Gastrocnemius medialis (tissue), 4 donors: ENCODE results near the gene NIFK. TPM values are rescaled to one million over a fixed set of nuclear protein-coding genes. Genes with fewer than 3 reads are reported as not detected.

Experiments used
- ATAC-seq, 2 donors: fragments of 150-250 bp; one replicate each; pipeline ENCODE4 v1.9.1; 2016
- DNase-seq, 2 donors: peaks; one replicate each; pipeline ENCODE4 v3.0.0-alpha.2; 2019
- H3K27ac ChIP-seq, 4 donors: fragments of 200-600 bp; sonication (generic); 1 replicate in 1 of 4; 2 replicates in 3 of 4; pipeline ENCODE4 v1.5.1; 2016 to 2018; ENCODE audit warnings: mild to moderate bottlenecking in 2 of 4, moderate library complexity in 1 of 4
- H3K27me3 ChIP-seq, 3 donors: fragments of 200-600 bp; sonication (generic) in 2 of 3; 1 replicate in 1 of 3; 2 replicates in 2 of 3; pipeline versions ENCODE4 v1.5.1 to v1.6.0; 2016 to 2019; ENCODE audit warnings: mild to moderate bottlenecking in 1 of 3, moderate library complexity in 1 of 3
- H3K36me3 ChIP-seq, 2 donors: fragments of 200-600 bp; sonication (generic) in 1 of 2; one replicate each; pipeline ENCODE4 v1.5.1; 2017 to 2018
- H3K4me1 ChIP-seq, 2 donors: fragments of 200-600 bp; sonication (generic) in 1 of 2; one replicate each; pipeline ENCODE4 v1.5.1; 2016 to 2017; ENCODE audit warnings: mild to moderate bottlenecking in 2 of 2
- H3K4me3 ChIP-seq, 4 donors: fragments of 200-600 bp; sonication (generic) in 3 of 4; 1 replicate in 1 of 4; 2 replicates in 3 of 4; pipeline ENCODE4 v1.5.1; 2016 to 2019; ENCODE audit warnings: mild to moderate bottlenecking in 2 of 4
- H3K9me3 ChIP-seq, 3 donors: fragments of 200-600 bp; sonication (generic) in 2 of 3; 1 replicate in 1 of 3; 2 replicates in 2 of 3; pipeline ENCODE4 v1.5.1; 2016 to 2019
- POLR2A ChIP-seq, 2 donors: fragments of 450-650 bp; IDR thresholded peaks; one replicate each; pipeline ENCODE4 v1.6.1; 2017; ENCODE audit warnings: antibody characterized with exemption in 2 of 2, mild to moderate bottlenecking in 2 of 2, moderate library complexity in 2 of 2
- in situ Hi-C, 4 donors: fragments of 200-750 bp; cut with MboI; loops; one replicate each; pipeline versions ENCODE4 v1.15.0 to v1.8.0; 2017; ENCODE audit warnings: low sequenced_read_pairs in 4 of 4
- intact Hi-C: fragments of 100-400 bp; cut with DNase I; formaldehyde crosslinking; loops from one replicate; pipeline ENCODE4 v1.15.1; 2023; ENCODE audit warnings: low total_unique reads
- total RNA-seq, 4 donors: library from RNA; depleted of rRNA; stranded (reverse); fragments of >200 nt; gene quantifications; one replicate each; pipeline versions ENCODE4 v1.1.0 to v1.2.3, GENCODE V29; 2016
- TF ChIP-seq, protein P1 (sequence below), 5 experiments: fragments of 450-650 bp in 3 of 5; fragments of 200-600 bp in 2 of 5; sonication (generic) in 2 of 5; IDR thresholded peaks in 4 of 5; conservative IDR thresholded peaks in 1 of 5; 1 replicate in 4 of 5; 2 replicates in 1 of 5; pipeline ENCODE4 v1.5.1; 2016 to 2019; ENCODE audit warnings: antibody characterized with exemption in 5 of 5, mild to moderate bottlenecking in 3 of 5, moderate library complexity in 3 of 5

Gene NIFK
- total RNA-seq, 4 donors from 2014 or later, result 31.1 to 42.3 (median 37.3) TPM

DNA sequence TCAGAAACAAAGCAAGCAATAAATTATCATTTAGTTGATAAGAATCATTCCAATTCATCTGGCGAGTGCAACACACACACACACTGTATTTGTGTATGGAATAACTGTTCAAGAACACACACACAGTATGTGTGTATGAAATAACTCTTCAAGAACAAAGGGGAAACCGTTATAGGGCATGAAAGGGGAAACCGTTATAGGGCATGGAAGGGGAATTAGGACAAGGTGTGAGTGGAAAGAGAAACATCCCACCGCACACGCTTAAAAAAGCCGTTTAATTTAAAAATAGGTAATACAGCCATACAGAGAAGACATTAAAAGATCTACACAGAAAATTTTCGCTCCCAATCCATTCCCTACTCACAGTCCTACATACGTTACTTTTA is 18.2 kb upstream of the NIFK start:
- intact Hi-C loops, result loop anchor here (1.0 to 2.0 kb wide), 3 partner anchors 19 to 224 kb away; partner anchors contain the start of genes CLASP1, NIFK and RNU4ATAC
- ATAC-seq, result peak; percentile 7

DNA sequence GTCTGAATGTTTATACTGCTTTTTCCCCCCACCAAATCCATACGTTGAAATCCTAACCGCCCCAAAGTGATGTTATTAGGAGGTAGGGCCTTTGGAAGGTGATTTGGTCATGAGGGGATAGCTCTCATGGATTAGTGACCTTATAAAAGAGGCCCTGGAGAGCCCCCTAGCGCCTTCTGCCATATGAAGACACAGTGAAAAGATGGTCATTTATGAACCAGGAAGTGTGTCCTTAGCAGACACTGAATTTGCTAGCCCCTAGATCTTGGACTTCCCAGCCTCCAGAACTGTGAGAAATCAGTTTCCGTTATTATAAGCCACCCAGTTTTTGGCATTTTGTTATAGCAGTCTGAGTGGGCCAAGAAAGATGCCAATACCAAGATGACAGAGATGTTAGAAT is 11.5 kb upstream of the NIFK start:
- Histone ChIP-seq H3K9me3 (no peaks in the 10 kb centered on the region), H3K4me1 (no peaks in the 10 kb centered on the region), H3K4me3 (no peak overlapping the region), H3K27ac (no peak overlapping the region), H3K36me3 (no peaks in the 10 kb centered on the region), H3K27me3 (no peaks in the 10 kb centered on the region)
- ATAC-seq, result peak in 1 of 2 donors; percentile 30
- intact Hi-C loops (no loop called here), in situ Hi-C loops (no loop called here)
- TF ChIP-seq POLR2A (IDR thresholded peaks at IDR 0.05), result no peak
- TF ChIP-seq, protein P1, sequence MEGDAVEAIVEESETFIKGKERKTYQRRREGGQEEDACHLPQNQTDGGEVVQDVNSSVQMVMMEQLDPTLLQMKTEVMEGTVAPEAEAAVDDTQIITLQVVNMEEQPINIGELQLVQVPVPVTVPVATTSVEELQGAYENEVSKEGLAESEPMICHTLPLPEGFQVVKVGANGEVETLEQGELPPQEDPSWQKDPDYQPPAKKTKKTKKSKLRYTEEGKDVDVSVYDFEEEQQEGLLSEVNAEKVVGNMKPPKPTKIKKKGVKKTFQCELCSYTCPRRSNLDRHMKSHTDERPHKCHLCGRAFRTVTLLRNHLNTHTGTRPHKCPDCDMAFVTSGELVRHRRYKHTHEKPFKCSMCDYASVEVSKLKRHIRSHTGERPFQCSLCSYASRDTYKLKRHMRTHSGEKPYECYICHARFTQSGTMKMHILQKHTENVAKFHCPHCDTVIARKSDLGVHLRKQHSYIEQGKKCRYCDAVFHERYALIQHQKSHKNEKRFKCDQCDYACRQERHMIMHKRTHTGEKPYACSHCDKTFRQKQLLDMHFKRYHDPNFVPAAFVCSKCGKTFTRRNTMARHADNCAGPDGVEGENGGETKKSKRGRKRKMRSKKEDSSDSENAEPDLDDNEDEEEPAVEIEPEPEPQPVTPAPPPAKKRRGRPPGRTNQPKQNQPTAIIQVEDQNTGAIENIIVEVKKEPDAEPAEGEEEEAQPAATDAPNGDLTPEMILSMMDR (IDR thresholded peaks at IDR 0.05 in 4 of 5, conservative IDR thresholded peaks at IDR 0.05 in 1 of 5), result no peak
- no peak for DNase-seq

More for the DNA sequence above, 18.2 kb upstream of the NIFK start:
- Histone ChIP-seq H3K36me3 (peaks cover 0 to 15% of the 10 kb centered on the region in 2 donors), H3K4me3 (peak overlapping the region; percentile 79 to 94 (median 90)), H3K9me3 (no peaks in the 10 kb centered on the region), H3K27ac (peak overlapping the region; percentile 76 to 89 (median 85)), H3K27me3 (no peaks in the 10 kb centered on the region), H3K4me1 (peaks cover 29 to 32% of the 10 kb centered on the region in 2 donors)
- no peak for TF ChIP-seq POLR2A (IDR thresholded peaks at IDR 0.05)
- TF ChIP-seq, protein P1 (IDR thresholded peaks at IDR 0.05 in 4 of 5, conservative IDR thresholded peaks at IDR 0.05 in 1 of 5), result no peak
- in situ Hi-C loops, result no loop called here
- DNase-seq, result no peak

DNA sequence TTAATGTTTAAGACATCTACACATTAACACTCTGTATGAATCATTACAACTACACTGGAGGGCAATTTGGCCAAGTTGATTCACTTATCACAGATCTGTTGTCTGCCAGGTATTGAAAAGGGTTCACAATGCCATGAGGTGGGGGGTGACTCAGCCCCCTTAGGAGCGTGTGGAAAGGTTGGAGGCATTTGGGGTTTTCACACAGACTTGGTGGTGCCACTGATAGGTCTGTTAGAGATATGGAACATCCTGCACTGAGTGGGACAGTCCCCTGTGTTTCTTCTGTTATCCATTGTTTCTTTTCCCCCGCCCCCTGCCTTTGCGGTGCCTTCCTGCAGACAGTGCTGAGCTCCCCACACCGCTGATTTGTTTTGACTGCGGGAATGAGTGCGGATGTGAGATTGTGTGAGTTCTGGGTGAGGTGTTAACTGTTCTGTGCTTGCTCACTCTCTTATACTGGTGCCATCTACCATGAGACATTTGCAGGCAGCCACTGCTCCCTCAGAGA is 9.4 kb upstream of the NIFK start:
- Histone ChIP-seq H3K9me3 (no peaks in the 10 kb centered on the region), H3K27ac (no peak overlapping the region), H3K4me3 (no peak overlapping the region), H3K4me1 (no peaks in the 10 kb centered on the region), H3K27me3 (no peaks in the 10 kb centered on the region), H3K36me3 (no peaks in the 10 kb centered on the region)
- in situ Hi-C loops, result no loop called here
- no peak for ATAC-seq
- TF ChIP-seq POLR2A (IDR thresholded peaks at IDR 0.05), result no peak
- TF ChIP-seq, protein P1 (IDR thresholded peaks at IDR 0.05 in 4 of 5, conservative IDR thresholded peaks at IDR 0.05 in 1 of 5), result no peak
- intact Hi-C loops, result no loop called here
- DNase-seq, result no peak

DNA sequence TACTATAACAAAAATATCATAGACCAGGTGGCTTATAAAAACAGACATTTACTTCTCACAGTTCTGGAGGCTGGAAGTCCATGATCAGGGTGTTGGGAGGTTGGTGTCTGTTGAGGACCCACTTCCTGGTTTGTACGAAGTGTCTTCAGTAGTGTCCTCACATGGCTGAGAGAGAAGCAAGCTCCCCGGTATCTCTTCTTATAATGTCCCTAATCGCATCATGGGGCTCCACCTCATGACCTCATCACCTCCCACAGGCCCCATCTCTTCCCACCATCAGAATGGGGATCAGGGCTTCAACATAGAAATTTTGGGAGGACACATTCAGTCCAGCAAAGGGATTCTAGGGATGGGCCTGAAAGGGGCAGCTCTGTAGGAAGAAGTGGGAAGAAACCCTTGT is 4.8 kb upstream of the NIFK start:
- Histone ChIP-seq H3K27ac (no peak overlapping the region), H3K9me3 (no peaks in the 10 kb centered on the region), H3K4me3 (no peak overlapping the region), H3K4me1 (peaks cover 0 to 6% of the 10 kb centered on the region in 2 donors), H3K27me3 (no peaks in the 10 kb centered on the region), H3K36me3 (no peaks in the 10 kb centered on the region)
- no peak for ATAC-seq
- intact Hi-C loops (no loop called here), in situ Hi-C loops (no loop called here)
- no peak for DNase-seq
- TF ChIP-seq POLR2A (IDR thresholded peaks at IDR 0.05), result no peak
- TF ChIP-seq, protein P1 (IDR thresholded peaks at IDR 0.05 in 4 of 5, conservative IDR thresholded peaks at IDR 0.05 in 1 of 5), result no peak

DNA sequence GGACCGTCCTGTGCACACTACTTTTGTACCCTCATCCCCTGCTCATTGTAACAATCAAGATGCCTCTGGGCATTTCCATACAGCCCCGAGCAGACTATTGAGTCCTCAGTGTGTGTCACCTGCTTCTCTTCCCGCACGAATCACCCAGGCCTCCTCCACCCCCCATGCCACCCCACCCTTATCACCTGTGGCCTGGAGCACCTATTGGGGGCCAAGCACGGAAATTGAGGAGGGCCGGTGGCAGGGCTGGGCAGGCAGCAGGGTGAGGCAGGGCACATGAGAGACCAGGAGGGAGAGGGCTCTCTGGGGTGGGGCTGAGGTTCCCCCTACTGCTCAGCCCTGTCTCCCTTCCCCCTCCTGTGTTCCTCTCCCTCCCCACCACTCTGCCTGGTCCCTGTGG is 4.3 kb upstream of the NIFK start:
- Histone ChIP-seq H3K27ac (no peak overlapping the region), H3K27me3 (no peaks in the 10 kb centered on the region), H3K9me3 (no peaks in the 10 kb centered on the region), H3K4me1 (peaks cover 0 to 7% of the 10 kb centered on the region in 2 donors), H3K4me3 (no peak overlapping the region), H3K36me3 (no peaks in the 10 kb centered on the region)
- DNase-seq (no peak), ATAC-seq (no peak)
- in situ Hi-C loops (no loop called here), intact Hi-C loops (no loop called here)
- no peak for TF ChIP-seq POLR2A (IDR thresholded peaks at IDR 0.05)
